HG03378 (cell line): ENCODE data around the gene TRIM54.

ENCODE experiments used
- ATAC-seq: cut with Tn5 transposase; IDR thresholded peaks from one replicate; pipeline ENCODE4 v1.9.1; 2021; ENCODE audit warnings: mild to moderate bottlenecking, moderate library complexity; ENCODE audit not compliant: unreplicated experiment

TRIM54 gene, protein sequence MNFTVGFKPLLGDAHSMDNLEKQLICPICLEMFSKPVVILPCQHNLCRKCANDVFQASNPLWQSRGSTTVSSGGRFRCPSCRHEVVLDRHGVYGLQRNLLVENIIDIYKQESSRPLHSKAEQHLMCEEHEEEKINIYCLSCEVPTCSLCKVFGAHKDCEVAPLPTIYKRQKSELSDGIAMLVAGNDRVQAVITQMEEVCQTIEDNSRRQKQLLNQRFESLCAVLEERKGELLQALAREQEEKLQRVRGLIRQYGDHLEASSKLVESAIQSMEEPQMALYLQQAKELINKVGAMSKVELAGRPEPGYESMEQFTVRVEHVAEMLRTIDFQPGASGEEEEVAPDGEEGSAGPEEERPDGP

DNA sequence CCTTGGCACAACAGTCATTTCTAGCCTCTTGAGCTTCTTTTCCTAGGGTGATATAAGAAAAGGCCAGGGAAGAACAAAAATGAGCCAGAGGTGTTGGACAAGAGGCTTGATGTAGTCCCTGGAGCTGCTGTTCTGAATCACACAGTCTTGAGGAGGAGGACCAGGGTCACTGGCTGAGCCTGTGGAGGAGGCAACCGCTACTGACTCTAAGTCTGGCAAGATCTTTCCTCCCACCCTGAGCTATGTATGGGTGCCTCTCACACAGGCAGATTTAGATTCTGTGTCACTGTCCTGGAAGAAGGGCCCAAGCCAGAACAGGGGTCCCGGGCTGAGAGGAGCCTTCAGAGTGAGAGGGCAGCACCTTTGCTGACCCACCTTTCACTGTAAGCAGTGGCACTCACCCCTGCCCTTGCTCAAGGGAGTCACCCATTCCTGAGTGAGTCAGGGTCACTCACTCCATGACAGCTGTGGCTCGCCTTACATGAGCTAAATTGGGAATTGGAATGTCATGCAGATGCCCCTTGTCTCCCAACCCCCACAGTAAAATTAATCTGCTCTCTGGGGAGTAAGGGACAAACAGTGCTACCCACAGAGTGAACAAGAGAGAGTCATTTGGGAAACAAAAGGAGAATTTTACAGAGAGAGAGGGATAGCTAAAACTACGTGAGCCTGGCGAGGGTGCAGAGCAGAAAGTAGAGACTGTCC, at the start of gene TRIM54:
TSS of gene TRIM54 (plus strand) at position 575 of the 705 bp plus-strand sequence. CDS start 303 bp downstream, outside the sequence.
- no peak for ATAC-seq

DNA sequence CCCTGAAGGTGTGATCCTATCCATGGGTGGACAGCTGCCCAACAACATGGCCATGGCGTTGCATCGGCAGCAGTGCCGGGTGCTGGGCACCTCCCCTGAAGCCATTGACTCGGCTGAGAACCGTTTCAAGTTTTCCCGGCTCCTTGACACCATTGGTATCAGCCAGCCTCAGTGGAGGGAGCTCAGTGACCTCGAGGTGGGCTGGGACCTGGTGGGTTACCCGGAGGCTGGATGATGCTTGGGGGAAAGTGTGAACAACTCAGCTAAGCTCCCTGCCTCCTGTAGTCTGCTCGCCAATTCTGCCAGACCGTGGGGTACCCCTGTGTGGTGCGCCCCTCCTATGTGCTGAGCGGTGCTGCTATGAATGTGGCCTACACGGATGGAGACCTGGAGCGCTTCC, 48.9 kb upstream of the TRIM54 start:
- no peak for ATAC-seq

DNA sequence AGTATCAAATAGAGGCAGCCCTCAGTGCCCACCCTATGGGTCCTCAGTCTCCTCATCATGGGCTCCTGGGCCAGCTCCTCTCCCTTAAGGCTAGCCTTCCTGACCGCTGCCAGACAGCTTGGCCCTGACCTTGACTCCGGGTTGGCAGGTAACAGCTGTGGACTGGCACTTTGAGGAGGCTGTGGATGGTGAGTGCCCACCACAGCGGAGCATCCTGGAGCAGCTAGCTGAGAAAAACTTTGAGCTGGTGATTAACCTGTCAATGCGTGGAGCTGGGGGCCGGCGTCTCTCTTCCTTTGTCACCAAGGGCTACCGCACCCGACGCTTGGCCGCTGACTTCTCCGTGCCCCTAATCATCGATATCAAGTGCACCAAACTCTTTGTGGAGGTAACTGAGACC, 46.1 kb upstream of the TRIM54 start:
- no peak for ATAC-seq

DNA sequence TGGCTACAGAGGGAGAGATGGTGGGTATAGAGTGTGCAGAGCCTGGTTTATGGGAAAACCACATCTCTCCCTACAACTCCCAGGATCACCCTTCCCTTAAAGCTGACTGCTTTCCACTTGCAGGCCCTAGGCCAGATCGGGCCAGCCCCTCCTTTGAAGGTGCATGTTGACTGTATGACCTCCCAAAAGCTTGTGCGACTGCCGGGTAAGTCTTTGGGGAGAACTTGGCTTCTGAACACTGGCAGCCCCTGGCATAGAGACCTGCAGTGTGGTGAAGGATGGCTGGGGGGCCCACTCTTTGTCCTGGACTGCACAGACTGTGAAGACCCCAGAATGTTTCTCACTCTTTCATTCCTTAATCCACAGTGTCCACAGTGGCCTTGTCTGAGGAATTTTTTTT, 45.6 kb upstream of the TRIM54 start:
- no peak for ATAC-seq

DNA sequence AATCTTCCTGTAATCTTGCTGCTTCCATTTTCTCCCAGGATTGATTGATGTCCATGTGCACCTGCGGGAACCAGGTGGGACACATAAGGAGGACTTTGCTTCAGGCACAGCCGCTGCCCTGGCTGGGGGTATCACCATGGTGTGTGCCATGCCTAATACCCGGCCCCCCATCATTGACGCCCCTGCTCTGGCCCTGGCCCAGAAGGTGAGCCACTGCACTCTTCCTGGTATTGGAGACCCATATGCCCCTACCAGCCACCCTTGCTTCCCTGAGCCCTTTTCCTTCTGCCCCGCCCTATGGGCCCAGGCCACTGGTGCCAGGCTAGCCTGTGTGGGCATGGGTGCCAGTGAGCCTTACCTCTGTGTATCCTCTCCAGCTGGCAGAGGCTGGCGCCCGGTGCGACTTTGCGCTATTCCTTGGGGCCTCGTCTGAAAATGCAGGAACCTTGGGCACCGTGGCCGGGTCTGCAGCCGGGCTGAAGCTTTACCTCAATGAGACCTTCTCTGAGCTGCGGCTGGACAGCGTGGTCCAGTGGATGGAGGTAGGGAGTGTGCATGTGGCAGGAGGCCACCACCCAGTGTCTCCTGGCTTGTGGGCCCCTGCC, 44.8 kb upstream of the TRIM54 start:
- no peak for ATAC-seq

DNA sequence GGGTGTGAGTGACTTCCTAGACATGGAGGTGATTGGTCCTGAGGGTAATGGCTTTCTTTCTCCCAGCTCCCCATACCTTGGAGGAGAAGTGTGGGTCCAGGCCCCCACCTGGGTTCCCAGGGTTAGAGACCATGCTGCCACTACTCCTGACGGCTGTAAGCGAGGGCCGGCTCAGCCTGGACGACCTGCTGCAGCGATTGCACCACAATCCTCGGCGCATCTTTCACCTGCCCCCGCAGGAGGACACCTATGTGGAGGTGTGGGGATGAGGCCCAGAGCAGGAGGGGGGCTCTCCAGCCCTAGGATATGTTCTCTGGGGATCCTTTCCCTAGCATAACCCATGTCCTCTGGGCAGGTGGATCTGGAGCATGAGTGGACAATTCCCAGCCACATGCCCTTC, 43.3 kb upstream of the TRIM54 start:
- no peak for ATAC-seq

DNA sequence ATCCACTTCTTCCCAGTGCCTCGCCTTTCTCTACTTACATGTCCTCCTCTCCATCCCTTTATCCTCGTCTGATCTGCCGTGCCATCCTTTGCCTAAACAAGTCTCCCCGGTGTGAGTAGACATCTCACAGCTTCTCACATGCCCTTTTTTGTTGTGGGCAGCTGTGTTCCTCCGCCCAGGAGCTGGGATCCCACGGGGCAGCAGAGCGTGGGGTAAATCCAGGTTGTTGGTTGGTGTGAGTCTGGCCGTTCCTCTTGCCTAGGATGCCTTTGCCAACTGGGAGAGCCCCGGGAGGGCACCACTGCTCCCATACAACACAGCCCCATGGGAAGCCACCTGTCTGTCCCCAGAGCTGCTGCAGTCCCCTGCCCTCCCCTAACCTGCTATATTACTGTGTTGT, 41.8 kb upstream of the TRIM54 start:
- no peak for ATAC-seq

DNA sequence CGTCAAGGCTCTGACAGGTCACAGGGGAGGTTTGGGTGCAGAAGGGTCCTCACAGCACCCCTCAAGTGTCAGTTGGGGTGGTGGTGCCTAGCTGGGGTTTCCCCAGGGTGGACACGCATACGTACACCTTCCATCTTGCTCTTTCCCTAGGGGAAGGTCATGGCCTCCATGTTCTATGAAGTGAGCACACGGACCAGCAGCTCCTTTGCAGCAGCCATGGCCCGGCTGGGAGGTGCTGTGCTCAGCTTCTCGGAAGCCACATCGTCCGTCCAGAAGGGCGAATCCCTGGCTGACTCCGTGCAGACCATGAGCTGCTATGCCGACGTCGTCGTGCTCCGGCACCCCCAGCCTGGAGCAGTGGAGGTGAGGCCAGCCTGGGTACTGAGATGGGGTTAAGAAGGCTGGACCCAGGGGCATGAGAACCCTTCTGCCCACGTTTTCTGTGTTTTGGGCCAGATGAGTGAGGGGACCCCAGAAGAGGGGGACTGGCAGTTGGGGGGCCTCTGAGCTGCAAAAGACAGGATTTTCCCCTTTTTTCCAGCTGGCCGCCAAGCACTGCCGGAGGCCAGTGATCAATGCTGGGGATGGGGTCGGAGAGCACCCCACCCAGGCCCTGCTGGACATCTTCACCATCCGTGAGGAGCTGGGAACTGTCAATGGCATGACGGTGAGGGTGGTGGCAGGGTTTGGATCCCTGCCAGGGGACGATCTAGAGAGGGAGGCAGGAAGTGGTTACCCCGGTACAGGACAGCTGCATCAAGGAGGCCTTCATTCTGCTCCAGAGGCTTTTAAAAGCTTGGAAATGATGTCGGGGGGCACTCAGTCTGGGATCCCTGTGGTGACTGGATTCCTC, 40.2 kb upstream of the TRIM54 start:
- ATAC-seq: no peak

DNA sequence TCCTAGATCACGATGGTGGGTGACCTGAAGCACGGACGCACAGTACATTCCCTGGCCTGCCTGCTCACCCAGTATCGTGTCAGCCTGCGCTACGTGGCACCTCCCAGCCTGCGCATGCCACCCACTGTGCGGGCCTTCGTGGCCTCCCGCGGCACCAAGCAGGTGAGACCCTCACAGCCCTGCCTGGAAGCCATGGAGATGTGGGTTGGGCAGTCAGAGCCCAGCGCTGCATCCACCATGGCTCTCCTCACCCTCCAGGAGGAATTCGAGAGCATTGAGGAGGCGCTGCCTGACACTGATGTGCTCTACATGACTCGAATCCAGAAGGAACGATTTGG, 39.6 kb upstream of the TRIM54 start:
- no peak for ATAC-seq

DNA sequence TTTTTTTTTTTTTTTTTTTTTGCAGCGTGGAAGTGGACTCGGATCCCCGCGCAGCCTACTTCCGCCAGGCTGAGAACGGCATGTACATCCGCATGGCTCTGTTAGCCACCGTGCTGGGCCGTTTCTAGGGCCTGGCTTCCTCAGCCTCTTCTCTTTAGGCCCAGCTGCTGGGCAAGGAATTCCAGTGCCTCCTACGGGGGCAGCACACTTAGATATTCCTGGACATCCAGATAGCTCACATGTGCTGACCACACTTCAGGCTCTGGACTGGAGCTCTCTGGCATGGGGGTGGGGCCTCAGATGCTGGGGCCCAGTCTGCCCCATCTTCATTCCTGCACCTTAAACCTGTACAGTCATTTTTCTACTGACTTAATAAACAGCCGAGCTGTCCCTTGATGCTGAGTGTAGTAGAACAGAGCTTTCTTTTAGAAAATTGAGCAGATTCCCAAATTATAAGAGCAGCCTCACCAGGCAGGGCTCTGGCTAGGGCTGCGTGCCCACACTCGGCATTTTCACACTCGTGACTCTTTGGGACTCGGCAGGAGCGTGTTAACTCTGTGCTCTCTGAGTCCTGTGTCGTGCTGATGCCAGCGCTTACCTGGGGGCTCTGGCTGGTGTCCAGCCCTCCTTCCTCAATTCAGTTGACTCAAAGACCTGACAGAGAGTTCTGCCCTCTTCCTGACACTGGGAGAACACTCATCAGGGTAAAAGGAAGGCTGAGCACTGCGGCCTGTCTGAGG, 38.7 kb upstream of the TRIM54 start:
- ATAC-seq: no peak

DNA sequence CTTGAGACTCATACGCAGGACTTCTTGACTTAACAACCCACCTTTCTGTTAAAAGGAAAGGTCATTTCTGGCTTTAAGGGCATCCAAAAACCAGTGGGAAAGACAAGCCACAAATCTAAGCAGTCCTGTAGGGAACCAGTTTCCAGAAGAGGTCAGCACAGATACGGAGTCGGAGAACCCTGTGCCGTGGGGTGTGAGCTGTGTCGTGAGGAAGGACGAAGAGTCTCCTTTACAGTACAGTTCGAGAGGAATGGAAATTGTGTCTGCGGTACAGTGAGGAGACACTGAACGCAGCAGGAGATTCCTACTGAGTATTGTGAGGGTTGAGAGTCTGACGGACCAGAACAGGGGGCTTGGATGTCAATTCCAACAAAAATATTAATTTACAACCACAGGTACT, 37.1 kb upstream of the TRIM54 start:
- ATAC-seq: no peak

DNA sequence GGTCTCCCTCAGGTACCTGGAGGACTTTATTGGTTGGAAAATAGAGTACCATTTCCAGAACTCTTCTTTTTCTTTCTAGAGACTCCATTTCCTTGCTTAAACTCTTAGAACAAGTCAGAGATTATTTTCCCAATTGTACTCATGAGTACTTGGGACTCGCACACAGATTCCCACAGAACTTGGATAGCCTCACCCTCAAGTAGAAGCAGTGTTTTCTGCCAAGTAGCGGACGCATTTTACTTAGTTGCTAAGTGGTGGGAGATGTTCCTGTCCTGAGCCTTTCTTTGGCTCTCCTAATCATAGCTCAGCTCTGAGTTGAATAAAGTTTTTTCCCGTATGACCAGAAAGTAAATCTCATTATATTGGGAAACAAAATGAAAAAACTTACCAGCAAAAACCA, 36.6 kb upstream of the TRIM54 start:
- no peak for ATAC-seq

DNA sequence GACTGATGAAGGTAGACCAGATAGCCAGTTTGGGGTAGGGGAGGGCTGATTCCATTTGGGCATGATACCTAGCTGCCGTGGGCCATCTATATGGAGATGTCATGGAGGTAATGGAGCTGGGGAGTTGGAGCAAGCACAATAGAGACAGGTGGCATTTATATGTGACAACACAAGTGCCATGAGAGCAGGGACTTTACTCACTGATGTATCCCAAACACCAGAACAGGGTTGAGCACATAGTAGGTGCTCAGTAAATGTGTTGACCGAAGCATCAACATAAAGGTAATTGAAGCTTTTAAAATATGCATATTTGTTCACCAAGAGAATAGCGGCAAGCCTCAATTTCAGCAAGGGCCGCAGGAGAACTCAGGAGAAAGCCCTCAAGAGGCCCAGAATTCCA, 34.3 kb upstream of the TRIM54 start:
- ATAC-seq: no peak

DNA sequence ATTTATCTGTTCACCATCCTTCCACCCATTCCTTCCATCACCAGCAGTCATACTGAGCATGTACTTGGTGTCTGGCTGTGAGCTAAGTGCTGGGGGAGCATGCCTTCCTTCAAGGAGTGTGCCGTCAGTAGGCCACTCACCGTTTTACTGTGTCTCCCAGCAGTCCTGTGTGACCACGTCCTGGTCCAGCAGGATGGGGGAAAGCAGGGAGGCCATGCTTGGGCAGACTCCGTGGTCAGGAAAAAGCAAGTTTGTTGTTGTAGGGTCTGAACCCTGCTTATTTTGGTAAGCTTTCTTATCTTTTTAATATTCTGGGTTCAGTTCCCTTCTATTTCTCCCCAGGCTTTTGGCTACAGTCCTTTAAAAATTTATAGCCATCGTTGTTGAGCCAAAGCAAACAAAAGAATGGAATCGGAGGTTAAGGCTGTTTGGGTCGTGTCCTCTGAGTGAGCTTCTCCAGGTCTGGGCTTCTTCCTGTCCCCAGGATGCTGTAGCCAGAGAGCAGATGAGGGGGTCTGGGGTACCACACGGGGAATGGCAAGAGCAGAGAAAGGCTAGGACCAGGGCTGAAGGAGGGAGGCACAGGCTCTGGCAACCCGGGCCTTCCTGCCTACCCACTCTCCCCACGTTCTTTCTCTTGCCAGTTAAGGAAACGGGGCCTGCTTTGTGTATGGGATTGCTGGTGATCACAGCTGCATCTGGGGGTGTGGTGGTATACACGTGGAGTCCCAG, 32.9 kb upstream of the TRIM54 start:
- ATAC-seq: no peak

DNA sequence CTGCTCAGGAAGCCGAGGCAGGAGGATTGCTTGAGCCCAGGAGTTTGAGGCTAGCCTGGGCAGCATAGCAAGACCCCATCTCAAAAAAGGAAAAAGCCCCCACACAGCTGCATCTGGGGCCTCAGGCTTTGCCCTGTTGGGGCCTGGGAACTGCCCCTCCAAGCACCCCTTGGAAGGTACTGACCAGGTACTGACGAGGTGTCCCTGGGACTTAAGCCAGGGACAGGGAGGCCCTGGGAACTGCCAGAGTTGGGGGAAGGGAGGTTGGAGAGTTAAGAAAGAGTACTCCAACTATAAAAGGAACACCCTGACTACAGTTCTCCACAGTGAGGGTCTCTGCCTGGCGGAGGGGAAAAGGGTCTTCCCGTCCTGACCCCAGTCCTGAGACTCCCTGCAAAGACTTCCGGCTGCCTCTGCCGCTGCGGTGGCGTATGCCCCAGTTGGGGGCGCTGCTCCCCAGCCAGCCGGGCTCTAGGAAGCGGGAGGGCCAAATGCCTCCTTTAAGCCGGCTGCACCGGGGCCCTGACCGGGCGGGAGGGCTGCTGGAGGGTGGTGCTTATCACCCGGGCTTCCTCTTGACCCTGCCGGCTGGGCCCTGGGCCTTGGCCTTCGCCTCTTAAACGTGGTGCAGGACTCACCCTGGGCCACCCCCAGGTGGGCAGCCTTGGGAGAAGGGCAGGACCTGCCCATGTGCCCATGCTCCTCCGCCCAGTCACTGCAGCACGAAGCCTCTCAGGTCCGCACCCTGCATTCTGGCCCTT, 32.2 kb upstream of the TRIM54 start:
- no peak for ATAC-seq

DNA sequence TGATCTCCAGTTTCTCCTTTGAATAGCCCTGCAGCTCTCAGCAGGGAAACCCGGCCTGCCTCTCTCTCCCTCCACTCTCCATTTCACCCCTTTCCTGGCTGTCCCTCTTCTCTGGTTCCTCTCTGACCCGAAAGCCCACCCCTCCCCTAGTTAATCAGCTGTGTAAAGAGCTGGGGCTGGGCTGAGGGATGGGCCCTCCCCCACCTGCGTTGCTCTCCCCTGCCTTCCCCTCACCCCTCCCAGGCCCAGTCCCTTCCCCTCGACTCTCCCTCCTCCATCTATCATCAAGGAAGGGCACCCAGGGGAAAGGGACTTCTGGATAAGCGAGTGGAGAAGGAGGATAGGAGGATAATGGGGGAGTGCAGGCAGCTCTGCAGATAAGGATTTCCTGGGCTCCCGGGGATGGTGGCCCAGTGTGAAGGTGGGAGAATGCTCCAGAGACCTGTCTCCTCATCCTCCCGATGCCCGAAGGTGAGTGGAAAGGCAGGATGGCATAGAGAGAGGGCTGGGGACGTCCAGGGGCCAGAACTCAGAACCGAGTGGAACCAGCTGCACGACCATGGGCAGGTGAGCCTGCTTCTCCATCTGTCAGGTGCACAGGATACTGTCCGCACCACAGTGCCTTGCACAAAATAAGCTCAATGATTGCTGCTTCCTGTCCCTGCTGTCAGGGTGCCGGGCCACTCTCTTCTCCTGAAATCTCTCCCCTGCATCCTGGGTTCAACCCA, 31.4 kb upstream of the TRIM54 start:
- no peak for ATAC-seq

DNA sequence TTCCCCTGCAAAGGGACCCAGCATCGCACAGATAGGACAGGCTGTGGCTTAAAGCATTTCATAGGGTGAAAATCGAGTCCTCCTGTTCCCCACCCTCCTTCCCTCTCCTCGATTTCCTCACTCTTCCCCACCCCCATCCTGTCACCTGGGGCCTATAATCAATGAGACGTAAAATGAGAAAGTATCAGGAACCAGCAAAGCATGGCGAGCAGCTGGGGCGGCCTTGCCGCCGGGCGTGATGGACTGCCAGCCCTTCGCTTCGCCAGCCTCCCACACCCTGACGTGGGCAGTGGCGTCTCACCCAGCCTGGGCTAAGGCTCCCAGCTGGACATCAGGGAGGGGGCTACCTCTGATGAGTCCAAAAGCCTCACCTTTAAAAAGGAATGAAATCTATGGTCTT, 30.5 kb upstream of the TRIM54 start:
- no peak for ATAC-seq

DNA sequence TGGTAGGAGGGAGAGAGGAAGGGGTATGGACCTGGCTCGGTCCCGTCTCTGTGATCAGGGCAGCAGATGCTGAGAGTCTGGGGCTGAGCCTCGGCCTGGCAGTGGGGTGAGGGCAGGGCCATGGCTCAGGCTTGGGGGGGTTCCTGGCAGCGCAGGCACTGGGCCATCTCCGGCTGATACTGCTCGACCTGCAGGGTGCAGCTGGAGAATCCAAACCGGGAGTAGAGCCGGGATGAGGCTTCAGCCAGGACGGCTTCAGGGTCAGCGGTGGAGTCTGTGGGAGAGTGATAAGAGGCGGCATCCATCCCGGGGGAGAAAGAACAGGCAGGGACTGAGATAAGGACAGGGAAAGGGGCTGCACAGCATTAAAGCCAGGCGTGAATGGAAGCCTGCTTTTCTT, 27.0 kb upstream of the TRIM54 start:
- ATAC-seq: no peak

DNA sequence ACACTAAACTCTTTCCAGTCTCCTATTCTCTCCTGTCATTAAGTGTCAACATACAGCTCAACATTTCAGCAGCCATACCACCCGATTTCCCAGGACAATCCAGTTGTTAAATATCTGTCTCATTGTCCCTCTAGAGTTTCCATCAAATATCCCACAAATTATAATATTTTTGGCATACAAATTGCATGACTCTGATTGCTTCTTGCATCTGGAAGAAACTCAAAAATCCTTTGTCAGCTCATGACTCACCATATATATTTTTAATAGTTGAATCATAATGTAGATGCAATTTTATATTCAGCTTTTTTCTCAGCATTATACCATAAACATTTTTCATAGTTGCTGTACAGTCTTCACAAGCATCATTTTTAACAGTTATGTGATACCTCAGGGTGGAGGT, 26.6 kb upstream of the TRIM54 start:
- no peak for ATAC-seq
